Renal pelvis (tissue), 4 donors: ENCODE results near the gene TECPR2. TPM values are rescaled to one million over a fixed set of nuclear protein-coding genes. Genes with fewer than 3 reads are reported as not detected.

Experiments used
- DNase-seq: peaks from one replicate; pipeline ENCODE4 v3.0.0-alpha.2; 2013
- polyA plus RNA-seq, 3 donors: library from polyadenylated mRNA; unstranded; fragments of 120-200 nt; gene quantifications; one replicate each; pipeline ENCODE4 v1.2.1, GENCODE V29; 2013; ENCODE audit not compliant: insufficient read length in 3 of 3

TECPR2 gene
- polyA plus RNA-seq, 3 donors, result 18.4 to 20.9 (median 18.5) TPM

DNA sequence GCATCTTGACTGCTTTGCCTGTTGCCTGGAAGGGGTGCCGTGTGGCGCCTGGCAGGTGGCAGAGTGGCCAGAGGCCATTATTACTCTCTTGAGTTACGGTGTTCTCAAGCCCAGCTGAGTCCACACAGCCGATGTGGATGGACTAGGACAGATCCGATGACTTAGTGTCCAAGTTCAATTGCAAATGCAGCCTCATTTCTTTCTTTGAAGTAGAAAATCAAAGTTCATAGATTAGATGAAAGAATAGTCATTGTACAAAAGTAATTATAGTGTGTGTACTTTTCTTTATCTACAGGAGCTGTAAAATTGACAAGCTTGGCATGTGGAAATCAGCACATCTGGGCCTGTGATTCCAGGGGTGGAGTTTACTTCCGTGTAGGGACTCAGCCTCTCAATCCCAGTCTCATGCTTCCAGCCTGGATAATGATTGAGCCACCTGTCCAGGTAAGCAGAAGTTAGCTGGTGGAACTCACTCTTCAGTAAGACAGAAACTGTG, 102.2 kb downstream of the TECPR2 start:
- no peak for DNase-seq

DNA sequence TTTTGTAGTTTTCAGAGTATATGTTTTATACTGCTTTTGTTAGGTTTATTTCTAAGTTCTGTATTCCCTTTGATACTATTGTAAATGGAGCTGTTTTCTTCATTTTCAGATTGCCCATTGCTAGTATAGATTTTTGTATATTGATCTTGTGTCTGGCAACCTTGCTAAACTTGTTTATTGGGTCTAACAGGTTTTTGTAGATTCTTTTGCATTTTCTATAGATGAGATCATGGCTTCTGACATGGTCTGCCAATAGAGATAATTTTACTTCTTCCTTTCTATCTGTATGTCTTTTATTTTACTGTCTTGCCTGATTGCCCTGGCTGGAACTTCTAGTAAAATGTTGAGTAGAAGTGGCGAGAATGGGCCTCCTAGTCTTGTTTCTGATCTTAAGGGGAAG, 106.5 kb downstream of the TECPR2 start:
- no peak for DNase-seq

DNA sequence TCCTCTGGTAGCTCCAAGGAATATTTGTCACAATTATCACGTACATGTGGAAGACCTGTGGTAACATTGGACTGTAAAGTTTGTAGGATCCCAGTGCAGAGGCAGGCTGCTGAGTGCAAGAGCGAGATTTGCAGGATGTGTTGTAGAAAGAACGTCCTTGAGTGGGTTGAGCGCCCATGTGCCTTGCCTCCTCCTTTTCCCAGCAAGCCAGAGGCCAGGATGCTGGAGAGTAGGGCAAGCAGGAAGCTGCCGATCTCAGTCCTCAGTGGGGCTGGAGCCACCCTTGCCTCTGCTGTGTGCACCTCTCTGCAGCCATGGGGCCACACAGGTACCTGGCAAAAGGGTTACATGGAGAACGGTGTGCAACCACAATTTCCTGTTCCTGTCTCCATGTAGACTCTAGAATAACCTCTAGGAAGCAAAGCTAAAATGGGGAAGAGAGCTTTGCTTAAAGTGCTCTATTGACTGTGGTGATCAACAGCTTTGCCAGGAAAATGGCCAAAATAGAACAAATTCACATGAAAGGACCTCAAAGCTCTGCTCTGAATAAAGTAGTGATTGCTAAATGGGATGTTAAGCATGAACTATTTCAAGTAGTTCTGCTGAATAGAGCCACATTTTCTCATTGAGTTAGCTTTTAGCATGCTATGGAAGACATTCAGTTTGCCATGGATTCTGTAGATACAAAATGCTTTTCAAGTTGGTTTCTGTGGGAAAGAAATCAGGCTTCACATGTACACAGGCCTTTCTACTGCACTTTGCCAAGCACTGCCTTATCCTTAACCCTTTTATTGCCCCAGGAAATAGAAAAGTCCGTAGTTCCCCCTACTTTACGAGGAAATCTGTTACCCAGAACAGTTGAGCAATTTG, 109.4 kb downstream of the TECPR2 start:
- DNase-seq, result no peak

- no peak for DNase-seq
These were observed 110.0 kb downstream of the TECPR2 start for GRCh38 chr14:102472791-102473150.

GRCh38 chr14:102473559-102473958, 110.8 kb downstream of the TECPR2 start:
- DNase-seq, result no peak

GRCh38 chr14:102474934-102475333, 112.2 kb downstream of the TECPR2 start:
- DNase-seq, result no peak

GRCh38 chr14:102479107-102479506, 116.4 kb downstream of the TECPR2 start:
- DNase-seq, result no peak

GRCh38 chr14:102479777-102480176, 117.0 kb downstream of the TECPR2 start:
- DNase-seq, result no peak

GRCh38 chr14:102481371-102481770, 118.6 kb downstream of the TECPR2 start:
- no peak for DNase-seq

GRCh38 chr14:102481791-102482238, 119.1 kb downstream of the TECPR2 start:
- no peak for DNase-seq

- DNase-seq, result no peak
These were observed 121.6 kb downstream of the TECPR2 start for GRCh38 chr14:102484316-102484715.

GRCh38 chr14:102485693-102486512, 123.2 kb downstream of the TECPR2 start:
- DNase-seq, result no peak

DNA sequence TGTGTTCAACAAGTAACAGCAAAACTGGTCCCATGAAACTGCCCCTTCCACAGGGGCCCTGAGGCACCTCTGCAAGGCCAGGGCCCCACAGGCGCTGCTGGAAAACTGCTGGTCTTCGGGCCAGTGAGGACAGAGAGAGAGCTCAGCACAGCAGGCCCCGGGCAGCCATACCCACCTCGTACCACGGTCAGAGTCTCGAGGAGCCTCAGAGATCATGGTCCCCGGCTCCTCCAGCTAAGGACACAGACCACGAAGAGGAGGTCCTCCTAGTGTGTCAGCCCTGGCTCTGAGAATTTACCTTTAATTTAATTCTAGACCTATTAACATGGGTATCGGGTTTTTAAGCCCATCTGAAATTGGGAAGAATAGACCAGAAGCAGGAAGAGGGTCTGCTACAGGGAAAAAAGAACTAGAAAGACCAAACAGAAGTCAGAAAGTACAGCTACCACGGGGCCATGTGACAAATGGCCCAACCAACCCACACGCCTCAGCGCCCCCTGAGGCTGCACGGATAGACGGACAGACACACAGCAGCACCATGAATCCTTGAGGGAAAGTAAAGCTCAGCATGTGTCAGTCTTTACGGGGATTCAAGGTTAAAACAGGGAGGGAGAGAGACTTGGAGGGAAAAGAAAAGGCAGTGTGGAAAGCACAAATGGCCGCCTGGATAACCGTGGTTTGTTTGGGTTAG, 123.9 kb downstream of the TECPR2 start:
- DNase-seq, result no peak

DNA sequence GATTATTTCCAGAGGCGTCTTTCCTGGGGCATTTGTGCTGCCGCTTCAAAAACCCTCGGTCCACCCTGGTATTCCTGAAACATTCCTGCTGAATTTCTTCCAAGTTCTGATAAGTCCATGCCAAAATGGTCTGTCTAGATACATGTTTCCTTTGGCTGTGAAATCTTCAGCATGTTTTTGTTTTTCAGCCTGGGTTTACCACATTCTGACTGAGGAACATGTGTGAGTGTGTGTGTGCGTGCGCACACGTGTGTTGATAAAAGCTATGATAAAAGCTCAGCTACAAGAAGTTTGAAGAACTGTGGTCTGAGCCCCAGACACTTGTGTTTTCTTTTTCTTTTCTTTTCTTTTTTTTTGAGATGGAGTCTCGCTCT, 124.5 kb downstream of the TECPR2 start:
- DNase-seq, result no peak

- no peak for DNase-seq
These were observed 127.7 kb downstream of the TECPR2 start for GRCh38 chr14:102490456-102490855.

GRCh38 chr14:102491366-102491765, 128.6 kb downstream of the TECPR2 start:
- DNase-seq, result no peak

DNA sequence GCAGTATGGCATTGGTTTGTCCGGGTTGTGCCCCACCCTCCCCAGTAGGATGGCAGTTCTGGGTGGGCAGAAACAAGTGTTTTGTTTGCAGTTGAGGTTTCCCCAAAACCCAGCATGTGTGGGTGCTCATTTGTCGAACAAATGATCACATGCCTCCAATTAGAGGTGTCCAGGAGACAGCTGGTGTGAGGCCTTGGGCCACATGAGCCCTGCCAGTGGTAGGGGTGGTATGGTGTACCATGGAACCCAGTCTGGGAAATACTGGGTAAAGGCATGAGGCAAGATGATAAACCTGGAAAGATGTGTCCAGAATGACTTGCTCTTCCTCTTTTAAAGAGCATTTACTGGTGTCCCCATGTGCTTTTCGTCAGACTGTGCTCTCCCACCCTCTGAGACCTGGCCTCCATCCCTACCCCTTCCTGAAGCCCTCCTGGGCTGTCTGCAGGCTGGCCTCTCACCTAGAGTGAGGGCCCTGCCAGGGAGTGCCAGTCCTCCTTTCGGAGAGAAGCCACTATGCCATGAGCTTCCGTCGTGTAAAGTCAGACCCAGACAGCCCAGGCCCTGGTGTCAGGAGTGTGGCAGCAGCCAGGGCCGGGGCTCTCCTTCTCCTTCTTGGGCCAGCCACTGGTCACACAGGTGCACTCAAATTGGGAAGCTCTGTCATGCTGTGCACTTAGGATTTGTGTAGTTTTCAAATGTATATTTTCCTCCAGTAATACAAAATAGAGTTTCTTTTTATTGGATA, 129.2 kb downstream of the TECPR2 start:
- DNase-seq, result no peak

- no peak for DNase-seq
These were observed 129.8 kb downstream of the TECPR2 start for GRCh38 chr14:102492531-102492910.

DNA sequence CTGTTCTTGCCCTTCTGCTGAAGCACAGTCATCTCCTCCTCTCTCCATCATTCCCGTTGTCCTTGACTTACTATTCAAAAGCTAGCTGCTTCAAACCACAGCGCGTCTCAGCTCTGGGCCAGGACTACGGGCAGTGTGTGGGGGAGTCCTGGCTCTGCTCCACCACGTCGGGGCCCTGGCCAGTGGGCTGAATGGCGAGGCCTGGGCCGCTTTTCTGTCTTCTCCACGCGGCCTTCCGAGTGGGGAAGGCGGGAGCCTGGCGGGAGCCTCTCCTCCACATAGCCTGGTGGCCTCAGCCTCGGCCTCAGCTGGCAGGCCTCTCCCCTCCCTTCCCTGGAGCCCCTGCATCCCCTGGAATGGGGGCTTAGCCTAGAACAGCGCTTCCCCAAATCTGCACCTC, 130.4 kb downstream of the TECPR2 start:
- DNase-seq, result no peak

- DNase-seq, result no peak
These were observed 130.8 kb downstream of the TECPR2 start for GRCh38 chr14:102493585-102493984.

DNA sequence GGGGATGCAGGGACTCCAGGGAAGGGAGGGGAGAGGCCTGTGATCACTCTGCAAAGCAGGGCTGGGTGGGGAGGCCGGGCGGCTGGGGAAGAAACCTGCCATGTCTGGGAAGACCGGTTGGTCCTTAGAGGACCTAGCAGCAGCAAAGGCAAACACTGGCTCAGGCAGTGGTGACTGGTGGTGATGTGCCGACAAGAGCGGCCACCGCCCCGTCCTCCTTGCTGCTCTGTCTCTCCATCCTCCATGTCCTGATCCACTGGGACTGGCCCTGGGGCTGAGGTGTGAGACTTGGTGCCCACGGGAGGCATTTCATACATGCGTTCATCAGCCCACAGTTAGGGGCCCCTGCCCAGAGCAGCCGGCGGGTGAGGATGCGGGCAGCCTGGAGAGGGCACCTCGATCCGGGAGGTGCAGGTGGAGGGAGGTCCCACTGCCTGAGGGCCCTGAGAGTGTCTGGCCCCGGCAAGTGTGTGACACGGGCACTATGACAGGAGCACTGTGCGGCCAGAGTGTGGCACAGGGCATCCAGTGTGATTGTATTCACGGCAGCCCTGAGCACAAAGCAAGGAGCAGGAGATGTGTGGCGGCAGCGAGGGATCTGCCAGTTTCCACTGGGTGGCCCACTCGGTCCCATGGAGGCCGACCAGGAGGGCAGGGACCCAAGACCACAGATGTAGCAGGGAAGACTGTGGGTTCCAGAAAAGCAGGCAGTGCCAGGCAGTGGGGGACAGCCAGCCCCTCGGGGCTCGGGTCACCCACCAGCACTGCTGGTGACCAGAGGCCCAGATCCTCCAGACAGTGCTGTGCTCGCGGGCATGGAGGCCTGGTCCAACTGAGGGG, 133.0 kb downstream of the TECPR2 start:
- no peak for DNase-seq
